MM.1S (cell line): ENCODE results near the gene UBE2D2.

ENCODE experiments used
- EZH2 ChIP-seq: fragments of 300-600 bp; sonication (generic); optimal IDR thresholded peaks from 2 replicates; pipeline ENCODE3; 2017; ENCODE audit warnings: low read depth, mild to moderate bottlenecking, antibody characterized with exemption, low read length, mixed read lengths
- EZH2phosphoT487 ChIP-seq: fragments of 300-600 bp; sonication (generic); IDR thresholded peaks from 2 replicates; pipeline ENCODE4 v1.6.1; 2018; ENCODE audit warnings: antibody characterized with exemption, low read length
- TF ChIP-seq, protein P1 (sequence below): fragments of 300-600 bp; sonication (generic); IDR thresholded peaks from 2 replicates; pipeline ENCODE4 v1.5.1; 2016; ENCODE audit warnings: antibody characterized with exemption, low read length, mixed read lengths

DNA sequence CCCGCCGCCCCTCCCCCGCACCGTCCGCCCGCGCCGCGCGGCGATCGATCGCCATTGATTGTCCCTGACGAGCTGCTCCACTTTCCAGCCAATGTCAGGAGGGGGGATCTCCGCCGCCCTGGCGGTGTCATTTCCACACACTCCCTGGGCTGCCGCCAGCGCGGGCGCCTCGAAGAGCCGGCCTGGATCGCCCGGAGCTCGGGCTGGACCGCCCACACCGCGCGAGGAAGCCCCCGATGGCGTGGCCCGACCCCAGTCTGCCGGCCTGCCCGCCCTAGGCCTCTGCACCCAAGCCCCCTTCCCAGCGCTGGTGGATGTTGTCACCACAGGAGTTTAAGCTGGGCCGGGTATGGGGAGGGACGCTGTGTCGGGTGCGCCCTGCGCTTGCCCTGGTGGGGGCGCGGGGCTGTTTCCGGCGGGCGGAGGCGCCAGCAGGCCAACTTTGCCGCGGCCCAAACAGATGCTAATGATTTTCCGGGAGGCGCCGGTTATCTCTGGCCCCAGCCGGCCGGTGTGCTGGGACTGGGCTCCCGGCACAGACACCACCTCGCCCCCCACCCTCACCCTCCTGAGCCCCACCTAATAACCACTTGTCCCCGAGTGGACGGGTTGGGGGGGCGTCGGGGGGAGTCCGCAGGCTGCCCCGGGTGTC, 76.4 kb downstream of the UBE2D2 start:
- TF ChIP-seq, protein P1, sequence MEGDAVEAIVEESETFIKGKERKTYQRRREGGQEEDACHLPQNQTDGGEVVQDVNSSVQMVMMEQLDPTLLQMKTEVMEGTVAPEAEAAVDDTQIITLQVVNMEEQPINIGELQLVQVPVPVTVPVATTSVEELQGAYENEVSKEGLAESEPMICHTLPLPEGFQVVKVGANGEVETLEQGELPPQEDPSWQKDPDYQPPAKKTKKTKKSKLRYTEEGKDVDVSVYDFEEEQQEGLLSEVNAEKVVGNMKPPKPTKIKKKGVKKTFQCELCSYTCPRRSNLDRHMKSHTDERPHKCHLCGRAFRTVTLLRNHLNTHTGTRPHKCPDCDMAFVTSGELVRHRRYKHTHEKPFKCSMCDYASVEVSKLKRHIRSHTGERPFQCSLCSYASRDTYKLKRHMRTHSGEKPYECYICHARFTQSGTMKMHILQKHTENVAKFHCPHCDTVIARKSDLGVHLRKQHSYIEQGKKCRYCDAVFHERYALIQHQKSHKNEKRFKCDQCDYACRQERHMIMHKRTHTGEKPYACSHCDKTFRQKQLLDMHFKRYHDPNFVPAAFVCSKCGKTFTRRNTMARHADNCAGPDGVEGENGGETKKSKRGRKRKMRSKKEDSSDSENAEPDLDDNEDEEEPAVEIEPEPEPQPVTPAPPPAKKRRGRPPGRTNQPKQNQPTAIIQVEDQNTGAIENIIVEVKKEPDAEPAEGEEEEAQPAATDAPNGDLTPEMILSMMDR = peak; percentile 33
- TF ChIP-seq EZH2 (no peak), EZH2phosphoT487 (no peak)
